ENCODE measurements around the gene PLXNA3.

DNA sequence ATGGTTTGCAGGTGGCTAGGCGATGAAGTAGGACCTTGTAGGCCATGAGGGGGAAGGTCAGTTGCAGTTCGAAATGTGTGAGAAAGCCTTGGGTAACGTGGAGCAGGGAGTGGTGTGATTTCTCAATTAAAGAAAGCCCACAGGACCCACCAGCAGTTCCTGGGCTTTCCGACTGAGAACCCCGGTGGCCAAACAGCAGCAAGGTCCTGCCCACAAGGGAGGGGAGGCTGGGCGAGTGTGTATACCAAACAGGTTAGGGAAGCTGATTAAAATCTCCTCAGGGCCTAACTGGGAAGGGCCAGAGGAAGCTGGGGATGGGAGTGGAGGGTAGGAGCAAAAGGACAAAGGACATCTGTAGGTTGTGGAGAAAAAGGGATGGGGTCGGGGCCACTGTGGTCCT, 27.2 kb upstream of the PLXNA3 start:
- TF ChIP-seq CTCF (conservative IDR thresholded peaks at IDR 0.05 in 1 of 2, IDR thresholded peaks at IDR 0.05 in 1 of 2; ENCODE audit: extremely low read depth in 1 of 2, insufficient read depth in 1 of 2, low read depth in 1 of 2, low read length in 2 of 2), result no peak
- TF ChIP-seq EZH2 (IDR thresholded peaks at IDR 0.05; ENCODE audit: borderline replicate concordance, low read length), result no peak

Measured in mammary epithelial cell (primary cell).